DND-41 (cell line): Measurements from ENCODE around the gene IFFO2.

Source experiments
- EZH2 ChIP-seq: IDR thresholded peaks from 3 replicates; pipeline ENCODE4 v1.6.1; 2012; ENCODE audit warnings: borderline replicate concordance, low read depth, mild to moderate bottlenecking, moderate library complexity, low read length, inconsistent platforms; ENCODE audit not compliant: severe bottlenecking
- TF ChIP-seq, protein P1 (sequence below): IDR thresholded peaks from 2 replicates; pipeline ENCODE4 v1.5.1; 2012; ENCODE audit warnings: borderline replicate concordance, low read length, moderate library complexity, mild to moderate bottlenecking; ENCODE audit not compliant: poor library complexity, severe bottlenecking; ENCODE audit errors: extremely low read depth

DNA sequence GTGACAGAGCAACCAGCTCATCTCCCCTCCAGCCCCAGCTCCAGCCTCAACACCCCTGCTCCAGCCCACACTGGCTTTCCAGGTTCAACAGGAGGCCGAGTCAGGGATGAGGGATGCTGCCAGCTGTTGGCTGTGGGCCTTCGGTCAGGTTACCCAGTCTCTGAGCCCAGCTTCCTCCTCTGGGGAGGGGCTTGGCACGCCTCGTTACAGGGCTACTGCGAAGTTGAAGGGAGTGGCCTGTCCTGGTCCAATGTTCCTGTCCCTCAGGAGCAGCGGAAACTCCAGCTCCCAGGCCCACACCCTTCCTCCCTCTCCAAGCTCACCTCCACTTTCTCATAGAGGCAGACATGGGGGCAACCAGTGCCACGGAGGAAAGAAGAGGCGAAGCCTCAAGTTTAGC, 81.9 kb downstream of the IFFO2 start:
- TF ChIP-seq, protein P1, sequence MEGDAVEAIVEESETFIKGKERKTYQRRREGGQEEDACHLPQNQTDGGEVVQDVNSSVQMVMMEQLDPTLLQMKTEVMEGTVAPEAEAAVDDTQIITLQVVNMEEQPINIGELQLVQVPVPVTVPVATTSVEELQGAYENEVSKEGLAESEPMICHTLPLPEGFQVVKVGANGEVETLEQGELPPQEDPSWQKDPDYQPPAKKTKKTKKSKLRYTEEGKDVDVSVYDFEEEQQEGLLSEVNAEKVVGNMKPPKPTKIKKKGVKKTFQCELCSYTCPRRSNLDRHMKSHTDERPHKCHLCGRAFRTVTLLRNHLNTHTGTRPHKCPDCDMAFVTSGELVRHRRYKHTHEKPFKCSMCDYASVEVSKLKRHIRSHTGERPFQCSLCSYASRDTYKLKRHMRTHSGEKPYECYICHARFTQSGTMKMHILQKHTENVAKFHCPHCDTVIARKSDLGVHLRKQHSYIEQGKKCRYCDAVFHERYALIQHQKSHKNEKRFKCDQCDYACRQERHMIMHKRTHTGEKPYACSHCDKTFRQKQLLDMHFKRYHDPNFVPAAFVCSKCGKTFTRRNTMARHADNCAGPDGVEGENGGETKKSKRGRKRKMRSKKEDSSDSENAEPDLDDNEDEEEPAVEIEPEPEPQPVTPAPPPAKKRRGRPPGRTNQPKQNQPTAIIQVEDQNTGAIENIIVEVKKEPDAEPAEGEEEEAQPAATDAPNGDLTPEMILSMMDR = no peak
- TF ChIP-seq EZH2 = no peak
